Measurements from ENCODE around the gene RPL35. TPM values are rescaled to one million over a fixed set of nuclear protein-coding genes. Genes with fewer than 3 reads are reported as not detected.
A peak's percentile ranks its signal among the peaks of the same experiment; 100 is the strongest.

The RPL35 gene
- total RNA-seq, result 1,000 to 10,000 TPM in 1 of 4 donors, 100 to 1,000 TPM in 3; 462 to 1,338 (median 588) TPM

DNA sequence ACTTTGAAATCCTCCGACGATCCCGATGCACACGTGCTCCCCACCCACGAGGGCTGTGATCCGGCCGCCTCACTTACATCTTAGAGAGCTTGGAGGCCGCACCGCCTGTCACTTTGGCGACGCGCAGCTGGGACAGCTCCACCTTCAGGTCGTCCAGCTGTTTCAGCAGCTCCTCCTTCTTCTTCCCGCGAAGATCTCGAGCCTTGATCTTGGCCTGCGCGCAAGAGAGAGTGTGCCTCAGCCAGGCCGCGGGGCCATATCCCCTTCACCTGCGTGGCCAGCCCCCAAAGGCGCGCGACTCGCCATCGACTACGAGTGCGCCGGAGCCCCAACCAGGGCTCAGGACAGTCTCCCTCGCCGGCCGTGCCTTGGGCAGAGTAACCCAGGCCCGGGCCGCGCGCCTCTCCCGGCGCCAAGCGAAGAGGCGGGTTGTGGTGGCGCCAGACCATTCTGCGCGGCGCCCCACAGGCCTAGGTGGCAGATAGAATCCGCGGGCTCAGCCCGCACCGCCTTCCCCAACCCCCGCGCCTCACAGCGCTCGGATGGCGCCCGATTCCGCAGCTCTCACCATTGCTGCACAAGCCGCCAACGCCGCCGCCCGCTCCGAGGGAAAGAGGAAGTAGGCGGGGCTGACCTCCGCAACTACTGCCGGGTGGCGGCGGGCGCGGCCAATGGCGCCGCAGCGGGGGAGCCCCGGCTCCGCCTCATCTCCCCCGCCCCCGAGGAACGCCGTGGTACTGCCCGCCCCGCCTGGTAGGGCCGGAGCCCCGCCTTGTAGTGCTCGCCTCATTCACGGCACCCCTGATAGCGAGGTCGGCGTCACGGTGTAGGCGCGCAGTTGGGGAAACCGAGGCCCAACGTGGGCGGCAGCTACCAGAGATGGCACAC lies at the start of gene RPL35, which contains the start of gene ARPC5L:
TSS of gene RPL35 (minus strand) at position 616 of the 888 bp plus-strand sequence. CDS start at position 571, 45 bp downstream.
TSS of gene ARPC5L (plus strand) at position 789 of the 888 bp plus-strand sequence. CDS start 7,161 bp downstream, outside the sequence.
- peak; percentile 95 to 98 (median 96) for DNase-seq
- Histone ChIP-seq H3K36me3 (peaks cover 0 to 35% (median 0%) of the 10 kb centered on the region in 3 donors), H3K9me3 (no peaks in the 10 kb centered on the region), H3K27ac (peak within 1 kb of the TSS; percentile 91 to 94 (median 92)), H3K4me1 (peaks cover 6 to 34% (median 8%) of the 10 kb centered on the region in 4 donors), H3K4me3 (peak within 1 kb of the TSS; percentile 74 to 93 (median 76)), H3K27me3 (no peaks in the 10 kb centered on the region)
- TF ChIP-seq, protein P1, sequence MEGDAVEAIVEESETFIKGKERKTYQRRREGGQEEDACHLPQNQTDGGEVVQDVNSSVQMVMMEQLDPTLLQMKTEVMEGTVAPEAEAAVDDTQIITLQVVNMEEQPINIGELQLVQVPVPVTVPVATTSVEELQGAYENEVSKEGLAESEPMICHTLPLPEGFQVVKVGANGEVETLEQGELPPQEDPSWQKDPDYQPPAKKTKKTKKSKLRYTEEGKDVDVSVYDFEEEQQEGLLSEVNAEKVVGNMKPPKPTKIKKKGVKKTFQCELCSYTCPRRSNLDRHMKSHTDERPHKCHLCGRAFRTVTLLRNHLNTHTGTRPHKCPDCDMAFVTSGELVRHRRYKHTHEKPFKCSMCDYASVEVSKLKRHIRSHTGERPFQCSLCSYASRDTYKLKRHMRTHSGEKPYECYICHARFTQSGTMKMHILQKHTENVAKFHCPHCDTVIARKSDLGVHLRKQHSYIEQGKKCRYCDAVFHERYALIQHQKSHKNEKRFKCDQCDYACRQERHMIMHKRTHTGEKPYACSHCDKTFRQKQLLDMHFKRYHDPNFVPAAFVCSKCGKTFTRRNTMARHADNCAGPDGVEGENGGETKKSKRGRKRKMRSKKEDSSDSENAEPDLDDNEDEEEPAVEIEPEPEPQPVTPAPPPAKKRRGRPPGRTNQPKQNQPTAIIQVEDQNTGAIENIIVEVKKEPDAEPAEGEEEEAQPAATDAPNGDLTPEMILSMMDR (IDR thresholded peaks at IDR 0.05), result peak in 4 of 6 experiments; percentile 34 to 47 (median 38)
- peak; percentile 76 to 84 for TF ChIP-seq POLR2A (IDR thresholded peaks at IDR 0.05)

DNA sequence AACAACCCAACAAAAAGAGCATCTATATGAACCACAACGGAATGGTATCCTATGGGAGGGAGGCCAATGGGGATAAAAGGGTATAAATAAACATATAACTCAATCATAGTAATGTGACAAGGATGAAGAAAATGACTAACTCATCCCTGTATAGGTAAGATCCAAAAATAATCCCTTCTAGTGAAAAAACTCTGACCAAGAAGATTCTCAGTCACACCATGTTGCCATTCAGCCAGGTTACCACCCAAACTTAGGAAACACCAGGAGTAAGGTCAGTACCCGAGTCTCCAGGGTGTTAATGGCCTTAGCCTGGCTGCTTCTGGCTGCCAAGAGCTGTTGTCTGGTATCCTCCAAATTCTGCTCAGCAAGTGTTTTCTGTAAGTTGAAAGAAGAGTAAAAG lies 46.3 kb upstream of the RPL35 start:
- Histone ChIP-seq H3K4me3 (no peak overlapping the region), H3K36me3 (peaks cover 0 to 55% (median 0%) of the 10 kb centered on the region in 3 donors), H3K9me3 (no peaks in the 10 kb centered on the region), H3K27ac (no peak overlapping the region), H3K4me1 (peaks cover 0 to 8% (median 0%) of the 10 kb centered on the region in 4 donors), H3K27me3 (no peaks in the 10 kb centered on the region)
- TF ChIP-seq POLR2A (IDR thresholded peaks at IDR 0.05), result no peak
- TF ChIP-seq, protein P1 (IDR thresholded peaks at IDR 0.05), result no peak
- no peak for DNase-seq

DNA sequence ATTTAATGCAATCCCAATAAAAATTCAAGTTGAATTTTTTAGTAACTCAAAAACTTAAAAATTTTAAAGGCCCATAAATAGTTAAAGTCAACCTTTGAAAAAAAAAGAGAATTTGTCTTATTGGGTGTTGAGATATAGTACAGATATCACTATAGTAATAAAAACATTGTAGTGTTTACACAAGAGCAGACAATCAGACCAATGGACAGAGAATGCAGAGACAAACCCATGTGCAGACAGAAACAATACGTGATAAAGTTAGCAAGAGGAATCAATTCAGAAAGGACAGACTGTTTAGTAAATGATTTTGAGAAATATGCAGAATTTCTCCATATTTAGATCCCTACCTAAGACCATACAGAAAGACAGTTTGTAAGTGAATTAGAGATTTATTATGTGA lies 45.2 kb upstream of the RPL35 start:
- H3K4me1 ChIP-seq, result peaks cover 0 to 8% (median 0%) of the 10 kb centered on the region in 4 donors
- no peak overlapping the region for H3K27ac ChIP-seq
- no peaks in the 10 kb centered on the region for H3K9me3 ChIP-seq
- no peak for TF ChIP-seq POLR2A (IDR thresholded peaks at IDR 0.05)
- TF ChIP-seq, protein P1 (IDR thresholded peaks at IDR 0.05), result no peak
- H3K36me3 ChIP-seq, result peaks cover 0 to 58% (median 0%) of the 10 kb centered on the region in 3 donors
- H3K4me3 ChIP-seq, result no peak overlapping the region
- DNase-seq, result no peak
- no peaks in the 10 kb centered on the region for H3K27me3 ChIP-seq

DNA sequence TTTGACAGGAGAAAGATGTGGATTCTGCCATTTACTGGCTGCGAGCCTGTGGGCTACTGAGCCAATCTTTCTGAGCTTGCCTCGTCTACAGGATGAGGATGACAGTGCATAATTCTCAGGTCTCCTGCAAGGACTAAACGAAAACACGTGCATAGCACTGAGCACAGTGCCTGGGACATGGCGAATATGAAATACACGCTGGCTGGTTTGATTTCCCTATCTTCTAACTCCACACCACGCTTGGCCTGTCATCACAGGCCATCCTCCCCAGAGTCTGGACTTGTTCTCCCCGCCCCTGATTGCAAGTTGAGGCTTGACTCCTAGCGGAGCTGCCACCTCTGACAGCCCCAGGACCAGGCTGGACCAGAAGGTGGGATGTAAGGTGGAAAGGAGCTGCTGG lies 38.1 kb upstream of the RPL35 start:
- peak in 1 of 3 donors; percentile 34 for DNase-seq
- Histone ChIP-seq H3K27ac (no peak overlapping the region), H3K27me3 (no peaks in the 10 kb centered on the region), H3K36me3 (peaks cover 0 to 69% (median 0%) of the 10 kb centered on the region in 3 donors), H3K9me3 (no peaks in the 10 kb centered on the region), H3K4me1 (no peaks in the 10 kb centered on the region), H3K4me3 (no peak overlapping the region)
- TF ChIP-seq POLR2A (IDR thresholded peaks at IDR 0.05), result no peak
- TF ChIP-seq, protein P1 (IDR thresholded peaks at IDR 0.05), result no peak

DNA sequence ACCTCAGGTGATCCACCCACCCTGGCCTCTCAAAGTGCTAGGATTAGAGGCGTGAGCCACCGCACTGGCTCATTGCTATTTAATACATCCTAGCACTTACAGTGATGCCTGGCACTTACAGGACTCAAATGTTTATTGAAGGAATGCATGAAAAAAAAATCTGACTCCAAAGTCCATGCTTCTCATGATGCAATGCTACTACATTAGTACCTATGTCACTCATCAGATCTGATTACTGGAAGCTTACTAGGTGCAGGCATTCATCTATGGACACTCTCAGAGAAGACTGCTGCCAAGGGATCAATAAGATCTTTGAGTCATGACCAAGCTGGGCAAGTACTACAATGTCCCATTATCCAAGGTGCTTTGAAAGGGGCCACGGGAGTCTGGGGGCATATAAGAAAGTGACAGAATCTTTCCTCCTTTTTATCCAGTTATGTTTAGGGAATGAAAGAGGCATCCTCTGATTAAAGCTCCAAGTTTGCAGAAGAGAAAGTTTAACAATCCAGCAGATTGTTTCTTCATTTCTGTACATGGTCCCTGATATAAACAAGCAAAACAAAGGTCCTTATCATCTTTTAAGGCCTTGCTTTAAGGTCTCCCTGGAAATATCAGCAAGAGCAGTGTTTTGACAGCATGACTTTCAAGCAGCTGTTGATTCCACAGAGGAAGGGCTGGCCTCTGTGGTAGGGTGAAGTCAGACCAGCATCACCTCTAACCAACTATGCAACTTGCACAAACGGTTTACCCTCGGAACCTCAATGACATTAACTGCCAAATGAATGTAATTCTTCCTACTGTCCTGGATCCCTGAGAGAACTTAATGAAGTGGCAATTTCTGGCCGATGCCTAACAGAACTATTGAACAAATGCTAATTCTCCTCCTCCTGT lies 36.1 kb upstream of the RPL35 start:
- H3K9me3 ChIP-seq, result no peaks in the 10 kb centered on the region
- no peak for DNase-seq
- no peaks in the 10 kb centered on the region for H3K4me1 ChIP-seq
- H3K36me3 ChIP-seq, result peaks cover 0 to 76% (median 0%) of the 10 kb centered on the region in 3 donors
- TF ChIP-seq, protein P1 (IDR thresholded peaks at IDR 0.05), result no peak
- no peak for TF ChIP-seq POLR2A (IDR thresholded peaks at IDR 0.05)
- no peaks in the 10 kb centered on the region for H3K27me3 ChIP-seq
- H3K4me3 ChIP-seq, result no peak overlapping the region
- H3K27ac ChIP-seq, result peak overlapping the region in 1 of 4 donors; percentile 29

Data from Peyer's patch (tissue), 4 donors.